ENCODE data around the gene GALNS.

- no peak for TF ChIP-seq POLR2A (IDR thresholded peaks at IDR 0.05; ENCODE audit: low read depth, low read length)
- TF ChIP-seq TAF1 (IDR thresholded peaks at IDR 0.05; ENCODE audit: low read depth, low read length) = no peak
Observed at GRCh38 chr16:88879788-88880055, 23.0 kb upstream of the GALNS start.
